ENCODE data around the gene TCF7L1.

Gene TCF7L1

DNA sequence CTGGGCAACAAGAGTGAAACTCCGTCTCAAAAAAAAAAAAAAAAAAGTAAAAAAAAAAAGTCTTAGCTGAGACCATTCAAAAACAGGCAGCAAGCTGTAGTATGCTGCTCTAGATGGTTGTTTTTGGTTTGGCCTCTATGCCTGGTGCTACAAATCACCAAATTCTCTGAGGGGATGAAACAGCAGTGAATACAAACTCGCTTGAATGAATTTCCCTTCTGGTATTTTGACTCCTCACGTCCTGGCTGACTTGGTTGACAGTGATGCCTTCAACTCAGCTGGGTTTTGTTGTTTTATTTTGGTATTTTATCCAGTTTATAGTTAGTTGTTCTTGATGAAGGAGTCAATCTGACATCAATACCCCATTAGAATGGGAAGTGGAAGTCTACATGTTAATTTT lies 3.3 kb upstream of the TCF7L1 start:
- Histone ChIP-seq H3K36me3 (ENCODE audit: control insufficient read depth in 5 of 5, insufficient read depth in 5 of 5, low read length in 5 of 5) (no peaks in the 10 kb centered on the region), H3K4me1 (ENCODE audit: control insufficient read depth in 5 of 5, insufficient read depth in 5 of 5, low read length in 5 of 5) (peaks cover 0 to 24% (median 18%) of the 10 kb centered on the region in 5 donors), H3K9me3 (ENCODE audit: control insufficient read depth in 5 of 5, low read length in 5 of 5) (no peaks in the 10 kb centered on the region), H3K27ac (ENCODE audit: low read depth, low read length) (no peak overlapping the region), H3K9ac (ENCODE audit: low read length in 5 of 5) (no peak overlapping the region), H3K27me3 (ENCODE audit: control insufficient read depth in 5 of 5, insufficient read depth in 4 of 5, low read length in 5 of 5) (no peaks in the 10 kb centered on the region), H3K4me3 (ENCODE audit: low read depth in 1 of 5, low read length in 5 of 5) (no peak overlapping the region)

GRCh38 chr2:85130407-85130806 lies 2.8 kb upstream of the TCF7L1 start:
- no peak overlapping the region for H3K4me3 ChIP-seq (ENCODE audit: low read depth in 1 of 5, low read length in 5 of 5)
- no peaks in the 10 kb centered on the region for H3K27me3 ChIP-seq (ENCODE audit: control insufficient read depth in 5 of 5, insufficient read depth in 4 of 5, low read length in 5 of 5)
- H3K9ac ChIP-seq (ENCODE audit: low read length in 5 of 5): no peak overlapping the region

DNA sequence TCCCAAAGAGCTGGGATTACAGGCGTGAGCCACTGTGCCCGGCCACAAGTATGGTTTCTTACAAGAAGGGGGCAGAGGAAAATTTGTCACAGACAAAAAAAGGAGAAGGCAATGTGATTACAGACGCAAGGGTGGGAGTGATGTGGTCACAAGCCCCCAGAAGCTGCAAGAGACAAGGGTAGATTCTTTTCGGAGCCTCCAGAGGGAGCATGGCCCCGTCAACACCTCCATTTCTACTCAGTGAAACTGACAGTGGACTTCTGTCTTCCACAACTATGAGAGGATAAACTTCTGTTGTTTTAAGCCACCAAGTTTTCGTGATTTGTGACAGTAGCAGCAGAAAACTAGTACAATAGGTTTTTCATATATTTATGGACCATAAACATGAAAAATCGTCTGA lies 2.1 kb upstream of the TCF7L1 start:
- H3K9me3 ChIP-seq (ENCODE audit: control insufficient read depth in 5 of 5, low read length in 5 of 5): no peaks in the 10 kb centered on the region
- no peak overlapping the region for H3K4me3 ChIP-seq (ENCODE audit: low read depth in 1 of 5, low read length in 5 of 5)
- H3K27ac ChIP-seq (ENCODE audit: low read depth, low read length): no peak overlapping the region
- H3K9ac ChIP-seq (ENCODE audit: low read length in 5 of 5): no peak overlapping the region
- H3K36me3 ChIP-seq (ENCODE audit: control insufficient read depth in 5 of 5, insufficient read depth in 5 of 5, low read length in 5 of 5): no peaks in the 10 kb centered on the region
- H3K27me3 ChIP-seq (ENCODE audit: control insufficient read depth in 5 of 5, insufficient read depth in 4 of 5, low read length in 5 of 5): no peaks in the 10 kb centered on the region
- H3K4me1 ChIP-seq (ENCODE audit: control insufficient read depth in 5 of 5, insufficient read depth in 5 of 5, low read length in 5 of 5): peaks cover 5 to 37% (median 30%) of the 10 kb centered on the region in 5 donors

More at GRCh38 chr2:85130407-85130806, 2.8 kb upstream of the TCF7L1 start:
- Histone ChIP-seq H3K9me3 (ENCODE audit: control insufficient read depth in 5 of 5, low read length in 5 of 5) (no peaks in the 10 kb centered on the region), H3K36me3 (ENCODE audit: control insufficient read depth in 5 of 5, insufficient read depth in 5 of 5, low read length in 5 of 5) (no peaks in the 10 kb centered on the region), H3K27ac (ENCODE audit: low read depth, low read length) (no peak overlapping the region), H3K4me1 (ENCODE audit: control insufficient read depth in 5 of 5, insufficient read depth in 5 of 5, low read length in 5 of 5) (peaks cover 2 to 30% (median 23%) of the 10 kb centered on the region in 5 donors)

- H3K9me3 ChIP-seq (ENCODE audit: control insufficient read depth in 5 of 5, low read length in 5 of 5): no peaks in the 10 kb centered on the region
- peak overlapping the region; percentile 61 to 93 (median 75) for H3K4me3 ChIP-seq (ENCODE audit: low read depth in 1 of 5, low read length in 5 of 5)
- H3K4me1 ChIP-seq (ENCODE audit: control insufficient read depth in 5 of 5, insufficient read depth in 5 of 5, low read length in 5 of 5): peaks cover 13 to 49% (median 43%) of the 10 kb centered on the region in 5 donors
- H3K9ac ChIP-seq (ENCODE audit: low read length in 5 of 5): peak overlapping the region in 3 of 5 donors; percentile 31 to 64 (median 64)
- no peaks in the 10 kb centered on the region for H3K36me3 ChIP-seq (ENCODE audit: control insufficient read depth in 5 of 5, insufficient read depth in 5 of 5, low read length in 5 of 5)
- H3K27me3 ChIP-seq (ENCODE audit: control insufficient read depth in 5 of 5, insufficient read depth in 4 of 5, low read length in 5 of 5): no peaks in the 10 kb centered on the region
- H3K27ac ChIP-seq (ENCODE audit: low read depth, low read length): peak overlapping the region; percentile 37
These were observed 795 bp upstream of the TCF7L1 start for GRCh38 chr2:85132397-85132796.

- H3K4me3 ChIP-seq (ENCODE audit: low read depth in 1 of 5, low read length in 5 of 5): peak overlapping the region in 4 of 5 donors; percentile 86 to 93 (median 91)
- H3K9me3 ChIP-seq (ENCODE audit: control insufficient read depth in 5 of 5, low read length in 5 of 5): no peaks in the 10 kb centered on the region
- H3K27me3 ChIP-seq (ENCODE audit: control insufficient read depth in 5 of 5, insufficient read depth in 4 of 5, low read length in 5 of 5): no peaks in the 10 kb centered on the region
- peaks cover 13 to 52% (median 49%) of the 10 kb centered on the region in 5 donors for H3K4me1 ChIP-seq (ENCODE audit: control insufficient read depth in 5 of 5, insufficient read depth in 5 of 5, low read length in 5 of 5)
- H3K36me3 ChIP-seq (ENCODE audit: control insufficient read depth in 5 of 5, insufficient read depth in 5 of 5, low read length in 5 of 5): no peaks in the 10 kb centered on the region
- H3K9ac ChIP-seq (ENCODE audit: low read length in 5 of 5): peak overlapping the region; percentile 12 to 90 (median 78)
- H3K27ac ChIP-seq (ENCODE audit: low read depth, low read length): peak overlapping the region; percentile 76
These were observed 611 bp downstream of the TCF7L1 start for GRCh38 chr2:85133751-85134254.

DNA sequence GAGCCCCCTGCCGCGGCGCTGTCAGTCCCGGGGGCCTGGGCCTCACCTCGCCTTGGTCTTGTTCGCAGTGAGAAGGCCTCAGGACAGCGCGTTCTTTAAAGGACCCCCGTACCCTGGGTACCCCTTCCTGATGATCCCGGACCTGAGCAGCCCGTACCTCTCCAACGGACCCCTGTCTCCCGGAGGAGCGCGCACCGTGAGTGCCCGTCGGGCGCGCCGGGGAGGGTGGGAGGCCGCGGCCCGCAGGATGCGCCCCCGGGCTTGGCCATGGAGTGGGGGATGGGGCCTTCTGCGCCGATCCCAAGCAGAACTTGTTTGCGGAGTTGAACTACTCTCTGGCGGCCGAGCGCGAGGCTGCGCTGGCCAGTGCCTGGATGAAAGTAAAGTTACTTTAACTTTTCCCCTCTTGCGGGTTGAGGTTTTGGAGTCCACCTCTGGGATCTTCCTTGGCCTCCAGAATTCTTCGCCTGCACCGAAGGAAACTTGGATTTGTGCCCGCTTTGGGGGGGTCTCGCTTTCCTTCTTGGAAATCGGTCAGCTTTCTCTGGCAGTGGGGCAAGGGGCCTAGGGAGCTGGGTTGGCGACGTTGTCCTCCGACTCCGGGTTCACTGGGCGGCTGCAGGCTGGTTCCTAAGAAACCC lies 1.2 kb downstream of the TCF7L1 start:
- Histone ChIP-seq H3K27me3 (ENCODE audit: control insufficient read depth in 5 of 5, insufficient read depth in 4 of 5, low read length in 5 of 5) (no peaks in the 10 kb centered on the region), H3K27ac (ENCODE audit: low read depth, low read length) (peak overlapping the region; percentile 76), H3K4me1 (ENCODE audit: control insufficient read depth in 5 of 5, insufficient read depth in 5 of 5, low read length in 5 of 5) (peaks cover 13 to 52% (median 49%) of the 10 kb centered on the region in 5 donors), H3K9ac (ENCODE audit: low read length in 5 of 5) (peak overlapping the region; percentile 12 to 90 (median 78)), H3K4me3 (ENCODE audit: low read depth in 1 of 5, low read length in 5 of 5) (peak overlapping the region; percentile 66 to 93 (median 89)), H3K36me3 (ENCODE audit: control insufficient read depth in 5 of 5, insufficient read depth in 5 of 5, low read length in 5 of 5) (no peaks in the 10 kb centered on the region), H3K9me3 (ENCODE audit: control insufficient read depth in 5 of 5, low read length in 5 of 5) (no peaks in the 10 kb centered on the region)

- Histone ChIP-seq H3K4me1 (ENCODE audit: control insufficient read depth in 5 of 5, insufficient read depth in 5 of 5, low read length in 5 of 5) (peaks cover 13 to 52% (median 49%) of the 10 kb centered on the region in 5 donors), H3K4me3 (ENCODE audit: low read depth in 1 of 5, low read length in 5 of 5) (peak overlapping the region; percentile 66 to 93 (median 89)), H3K27ac (ENCODE audit: low read depth, low read length) (peak overlapping the region; percentile 76), H3K27me3 (ENCODE audit: control insufficient read depth in 5 of 5, insufficient read depth in 4 of 5, low read length in 5 of 5) (no peaks in the 10 kb centered on the region), H3K9ac (ENCODE audit: low read length in 5 of 5) (peak overlapping the region in 3 of 5 donors; percentile 78 to 90 (median 87)), H3K36me3 (ENCODE audit: control insufficient read depth in 5 of 5, insufficient read depth in 5 of 5, low read length in 5 of 5) (no peaks in the 10 kb centered on the region), H3K9me3 (ENCODE audit: control insufficient read depth in 5 of 5, low read length in 5 of 5) (no peaks in the 10 kb centered on the region)
These were observed 1.9 kb downstream of the TCF7L1 start for GRCh38 chr2:85134896-85135659.

DNA sequence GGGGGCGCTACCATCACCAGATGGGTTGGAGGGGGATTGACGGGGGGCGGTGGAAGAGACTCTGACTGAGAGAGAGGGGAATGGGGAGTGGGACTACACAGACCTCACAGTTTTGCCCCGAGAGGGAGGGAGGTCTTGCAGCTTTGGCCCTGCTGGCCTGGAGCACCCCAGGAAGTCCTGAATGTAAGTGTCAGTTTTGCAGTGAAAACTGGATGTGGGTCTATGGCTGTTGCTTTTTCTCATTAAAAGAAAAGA lies 2.4 kb downstream of the TCF7L1 start:
- peak overlapping the region; percentile 76 for H3K27ac ChIP-seq (ENCODE audit: low read depth, low read length)
- H3K9me3 ChIP-seq (ENCODE audit: control insufficient read depth in 5 of 5, low read length in 5 of 5): no peaks in the 10 kb centered on the region
- H3K4me1 ChIP-seq (ENCODE audit: control insufficient read depth in 5 of 5, insufficient read depth in 5 of 5, low read length in 5 of 5): peaks cover 13 to 52% (median 49%) of the 10 kb centered on the region in 5 donors
- H3K4me3 ChIP-seq (ENCODE audit: low read depth in 1 of 5, low read length in 5 of 5): peak overlapping the region; percentile 59 to 93 (median 89)
- H3K36me3 ChIP-seq (ENCODE audit: control insufficient read depth in 5 of 5, insufficient read depth in 5 of 5, low read length in 5 of 5): no peaks in the 10 kb centered on the region
- H3K27me3 ChIP-seq (ENCODE audit: control insufficient read depth in 5 of 5, insufficient read depth in 4 of 5, low read length in 5 of 5): no peaks in the 10 kb centered on the region
- peak overlapping the region in 3 of 5 donors; percentile 52 to 90 (median 87) for H3K9ac ChIP-seq (ENCODE audit: low read length in 5 of 5)

- no peak overlapping the region for H3K9ac ChIP-seq (ENCODE audit: low read length in 5 of 5)
- no peak overlapping the region for H3K4me3 ChIP-seq (ENCODE audit: low read depth in 1 of 5, low read length in 5 of 5)
- H3K27me3 ChIP-seq (ENCODE audit: control insufficient read depth in 5 of 5, insufficient read depth in 4 of 5, low read length in 5 of 5): no peaks in the 10 kb centered on the region
- H3K27ac ChIP-seq (ENCODE audit: low read depth, low read length): peak overlapping the region; percentile 76
- peaks cover 0 to 9% (median 7%) of the 10 kb centered on the region in 5 donors for H3K36me3 ChIP-seq (ENCODE audit: control insufficient read depth in 5 of 5, insufficient read depth in 5 of 5, low read length in 5 of 5)
- peaks cover 13 to 50% (median 48%) of the 10 kb centered on the region in 5 donors for H3K4me1 ChIP-seq (ENCODE audit: control insufficient read depth in 5 of 5, insufficient read depth in 5 of 5, low read length in 5 of 5)
- no peaks in the 10 kb centered on the region for H3K9me3 ChIP-seq (ENCODE audit: control insufficient read depth in 5 of 5, low read length in 5 of 5)
These were observed 4.0 kb downstream of the TCF7L1 start for GRCh38 chr2:85137156-85137555.

DNA sequence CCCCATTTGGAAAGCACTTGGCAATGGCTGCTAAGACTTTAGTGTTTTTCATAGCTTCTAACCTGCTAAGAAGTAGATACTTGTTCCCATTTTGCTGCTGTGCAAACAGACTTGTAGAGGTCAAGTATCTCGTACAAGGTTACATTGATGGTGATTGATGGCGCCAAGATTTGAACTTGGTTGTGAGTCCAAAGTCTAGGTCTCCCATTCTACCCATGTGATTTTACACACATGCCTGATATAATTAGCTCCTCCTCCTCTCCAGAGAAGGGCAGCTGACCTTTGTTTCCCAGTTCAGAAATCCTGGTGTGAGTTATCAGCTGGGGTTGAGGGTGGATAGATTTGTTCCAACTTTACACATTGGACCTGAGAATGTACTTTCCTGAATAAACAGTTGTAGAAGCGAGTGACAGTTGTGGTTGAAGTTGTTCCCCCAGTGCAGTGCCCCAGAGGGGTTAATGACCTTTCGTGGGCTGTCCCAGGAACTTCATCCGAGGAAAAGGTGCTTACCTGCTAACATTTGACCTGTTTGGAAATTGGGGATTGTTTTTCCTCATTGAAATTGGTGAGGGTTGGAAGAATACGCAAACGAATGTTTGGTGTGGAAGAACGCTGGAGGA lies 10.4 kb downstream of the TCF7L1 start:
- H3K27ac ChIP-seq (ENCODE audit: low read depth, low read length): no peak overlapping the region
- peaks cover 0 to 10% (median 3%) of the 10 kb centered on the region in 5 donors for H3K4me1 ChIP-seq (ENCODE audit: control insufficient read depth in 5 of 5, insufficient read depth in 5 of 5, low read length in 5 of 5)
- H3K9me3 ChIP-seq (ENCODE audit: control insufficient read depth in 5 of 5, low read length in 5 of 5): no peaks in the 10 kb centered on the region
- no peak overlapping the region for H3K4me3 ChIP-seq (ENCODE audit: low read depth in 1 of 5, low read length in 5 of 5)
- H3K27me3 ChIP-seq (ENCODE audit: control insufficient read depth in 5 of 5, insufficient read depth in 4 of 5, low read length in 5 of 5): no peaks in the 10 kb centered on the region
- no peak overlapping the region for H3K9ac ChIP-seq (ENCODE audit: low read length in 5 of 5)
- peaks cover 0 to 9% (median 7%) of the 10 kb centered on the region in 5 donors for H3K36me3 ChIP-seq (ENCODE audit: control insufficient read depth in 5 of 5, insufficient read depth in 5 of 5, low read length in 5 of 5)
